Measurements from ENCODE around the gene MMP20. TPM values are rescaled to one million over a fixed set of nuclear protein-coding genes. Genes with fewer than 3 reads are reported as not detected.
A peak's percentile ranks its signal among the peaks of the same experiment; 100 is the strongest.

MMP20 gene
- polyA plus RNA-seq, 1 donor (not counting 4 experiments of a cell fraction or from before 2014, with no cell fraction given) = not detected

- Histone ChIP-seq H3K9me3 (ENCODE audit: control insufficient read depth, low read depth, low read length) (no peaks in the 10 kb centered on the region), H3K27ac (ENCODE audit: control insufficient read depth, insufficient read depth, low read length) (no peak overlapping the region), H3K4me1 (ENCODE audit: control insufficient read depth, extremely low read depth, insufficient read depth, low read length) (peaks cover 35% of the 10 kb centered on the region), H3K9me1 (ENCODE audit: control insufficient read depth, extremely low read depth, insufficient read depth, low read length) (no peaks in the 10 kb centered on the region), H4K20me1 (ENCODE audit: control insufficient read depth, extremely low read depth, insufficient read depth, low read length) (no peaks in the 10 kb centered on the region), H3K9ac (ENCODE audit: control insufficient read depth, extremely low read depth, insufficient read depth, low read length) (no peak overlapping the region), H3K36me3 (ENCODE audit: control insufficient read depth in 2 of 2, extremely low read depth in 1 of 2, insufficient read depth in 2 of 2, low read length in 2 of 2) (no peaks in the 10 kb centered on the region), H3K79me2 (ENCODE audit: control insufficient read depth, insufficient read depth, low read length) (no peaks in the 10 kb centered on the region), H3K4me3 (ENCODE audit: control insufficient read depth in 2 of 3, extremely low read depth in 1 of 3, insufficient read depth in 2 of 3, low read depth in 1 of 3, low read length in 3 of 3) (no peak overlapping the region), H2AFZ (ENCODE audit: control insufficient read depth, low read length) (no peak overlapping the region), H3K4me2 (ENCODE audit: control insufficient read depth, extremely low read depth, insufficient read depth, low read depth, low read length) (no peak overlapping the region), H3K27me3 (ENCODE audit: control insufficient read depth, extremely low read depth, insufficient read depth, low read length) (no peaks in the 10 kb centered on the region)
- FAIRE-seq (no peak), DNase-seq (ENCODE audit: low read depth, low spot score) (no peak)
- dilution Hi-C loops (cut with MboI; ENCODE audit: extremely low pct_ligation_motif_present, low sequenced_read_pairs) = no loop called here
- TF ChIP-seq CTCF (optimal IDR thresholded peaks at IDR 0.05 in 1 of 3, IDR thresholded peaks at IDR 0.05 in 1 of 3, conservative IDR thresholded peaks at IDR 0.05 in 1 of 3; ENCODE audit: extremely low read depth in 1 of 3, insufficient read depth in 2 of 3, low read length in 3 of 3) = no peak
- no peak for TF ChIP-seq EZH2 (IDR thresholded peaks at IDR 0.05; ENCODE audit: low read length)
Observed at GRCh38 chr11:102596578-102596977, 28.6 kb downstream of the MMP20 start.

- DNase-seq (ENCODE audit: low read depth, low spot score) = no peak
- FAIRE-seq = peak; percentile 76
Observed at GRCh38 chr11:102592634-102593581, 32.2 kb downstream of the MMP20 start.

More at GRCh38 chr11:102592634-102593581, 32.2 kb downstream of the MMP20 start:
- Histone ChIP-seq H3K4me2 (ENCODE audit: control insufficient read depth, extremely low read depth, insufficient read depth, low read depth, low read length) (peak overlapping the region; percentile 4), H3K27ac (ENCODE audit: control insufficient read depth, insufficient read depth, low read length) (no peak overlapping the region), H3K9me1 (ENCODE audit: control insufficient read depth, extremely low read depth, insufficient read depth, low read length) (no peaks in the 10 kb centered on the region), H2AFZ (ENCODE audit: control insufficient read depth, low read length) (no peak overlapping the region), H3K9me3 (ENCODE audit: control insufficient read depth, low read depth, low read length) (no peaks in the 10 kb centered on the region), H3K4me3 (ENCODE audit: control insufficient read depth in 2 of 3, extremely low read depth in 1 of 3, insufficient read depth in 2 of 3, low read depth in 1 of 3, low read length in 3 of 3) (no peak overlapping the region), H3K36me3 (ENCODE audit: control insufficient read depth in 2 of 2, extremely low read depth in 1 of 2, insufficient read depth in 2 of 2, low read length in 2 of 2) (no peaks in the 10 kb centered on the region), H3K4me1 (ENCODE audit: control insufficient read depth, extremely low read depth, insufficient read depth, low read length) (peaks cover 11% of the 10 kb centered on the region), H3K9ac (ENCODE audit: control insufficient read depth, extremely low read depth, insufficient read depth, low read length) (no peak overlapping the region), H3K79me2 (ENCODE audit: control insufficient read depth, insufficient read depth, low read length) (no peaks in the 10 kb centered on the region), H4K20me1 (ENCODE audit: control insufficient read depth, extremely low read depth, insufficient read depth, low read length) (no peaks in the 10 kb centered on the region), H3K27me3 (ENCODE audit: control insufficient read depth, extremely low read depth, insufficient read depth, low read length) (no peaks in the 10 kb centered on the region)
- dilution Hi-C loops (cut with MboI; ENCODE audit: extremely low pct_ligation_motif_present, low sequenced_read_pairs) = no loop called here
- TF ChIP-seq EZH2 (IDR thresholded peaks at IDR 0.05; ENCODE audit: low read length) = no peak
- TF ChIP-seq CTCF (optimal IDR thresholded peaks at IDR 0.05 in 1 of 3, IDR thresholded peaks at IDR 0.05 in 1 of 3, conservative IDR thresholded peaks at IDR 0.05 in 1 of 3; ENCODE audit: extremely low read depth in 1 of 3, insufficient read depth in 2 of 3, low read length in 3 of 3) = peak; percentile 64 to 67 (median 66)
